HL-60 (cell line): ENCODE measurements around the gene DNAJA1.

ENCODE experiments used
- GABPA ChIP-seq: IDR thresholded peaks from 2 replicates; pipeline ENCODE4 v1.6.1; 2012; ENCODE audit warnings: low read depth
- POLR2AphosphoS5 ChIP-seq: IDR thresholded peaks from 2 replicates; pipeline ENCODE4 v1.6.1; 2012; ENCODE audit warnings: low read depth
- TF ChIP-seq, protein P1 (sequence below): IDR thresholded peaks from one replicate; pipeline ENCODE4 v1.5.1; 2011; ENCODE audit warnings: low read length, control low read depth, inconsistent platforms; ENCODE audit not compliant: insufficient read depth

DNA sequence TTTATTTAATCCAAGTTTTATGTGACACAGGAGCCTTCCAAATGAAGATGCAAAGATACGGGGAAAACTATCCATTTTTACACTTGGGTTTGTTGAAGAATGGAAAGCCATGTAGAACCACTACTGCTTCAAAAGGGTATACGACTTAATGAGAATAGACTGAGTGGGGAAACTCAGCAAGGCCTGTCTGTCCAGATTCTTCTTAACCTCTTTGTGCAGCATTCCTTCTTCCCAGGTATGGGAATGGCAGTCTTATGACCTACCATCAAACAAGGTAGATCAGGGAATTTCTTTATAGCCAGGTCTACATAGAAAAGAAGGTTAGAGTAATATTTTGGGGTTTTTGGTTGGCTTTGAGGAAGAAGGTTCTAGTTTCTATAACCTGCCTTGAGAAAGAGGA, 47.0 kb upstream of the DNAJA1 start:
- TF ChIP-seq, protein P1, sequence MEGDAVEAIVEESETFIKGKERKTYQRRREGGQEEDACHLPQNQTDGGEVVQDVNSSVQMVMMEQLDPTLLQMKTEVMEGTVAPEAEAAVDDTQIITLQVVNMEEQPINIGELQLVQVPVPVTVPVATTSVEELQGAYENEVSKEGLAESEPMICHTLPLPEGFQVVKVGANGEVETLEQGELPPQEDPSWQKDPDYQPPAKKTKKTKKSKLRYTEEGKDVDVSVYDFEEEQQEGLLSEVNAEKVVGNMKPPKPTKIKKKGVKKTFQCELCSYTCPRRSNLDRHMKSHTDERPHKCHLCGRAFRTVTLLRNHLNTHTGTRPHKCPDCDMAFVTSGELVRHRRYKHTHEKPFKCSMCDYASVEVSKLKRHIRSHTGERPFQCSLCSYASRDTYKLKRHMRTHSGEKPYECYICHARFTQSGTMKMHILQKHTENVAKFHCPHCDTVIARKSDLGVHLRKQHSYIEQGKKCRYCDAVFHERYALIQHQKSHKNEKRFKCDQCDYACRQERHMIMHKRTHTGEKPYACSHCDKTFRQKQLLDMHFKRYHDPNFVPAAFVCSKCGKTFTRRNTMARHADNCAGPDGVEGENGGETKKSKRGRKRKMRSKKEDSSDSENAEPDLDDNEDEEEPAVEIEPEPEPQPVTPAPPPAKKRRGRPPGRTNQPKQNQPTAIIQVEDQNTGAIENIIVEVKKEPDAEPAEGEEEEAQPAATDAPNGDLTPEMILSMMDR = no peak
- TF ChIP-seq POLR2AphosphoS5 = no peak
- TF ChIP-seq GABPA = no peak
